H1 (cell line): ENCODE results near the gene GGN. TPM values are rescaled to one million over a fixed set of nuclear protein-coding genes. Genes with fewer than 3 reads are reported as not detected.

Experiments
- CTCF ChIA-PET: fragments of 300-600 bp; sonication (Branson Sonifier 250); formaldehyde crosslinking; loops from one replicate; lab custom pipeline; 2021; ENCODE audit not compliant: partially characterized antibody; lab: Charles Lee
- POLR2A ChIA-PET: fragments of 300-600 bp; sonication (Branson Sonifier 250); formaldehyde crosslinking; loops from one replicate; lab custom pipeline; 2021; ENCODE audit warnings: inconsistent platforms; ENCODE audit not compliant: partially characterized antibody; lab: Charles Lee
- DNase-seq, 2 experiments: peaks; one replicate each; pipeline versions ENCODE4 v3.0.0 to v3.0.0-alpha.2; 2010 to 2022; ENCODE audit warnings: low spot score in 2 of 2, low read depth in 1 of 2, mixed read lengths in 1 of 2
- FAIRE-seq: peaks from 2 replicates; lab custom pipeline; 2011; peaks lifted over from hg19 to GRCh38; lab: Jason Lieb, UNC
- H2AFZ ChIP-seq: 2 replicates; pipeline ENCODE4 v1.8.1; 2012; ENCODE audit warnings: low read length, inconsistent platforms
- H2AK5ac ChIP-seq: 2 replicates; pipeline ENCODE4 v1.6.1; 2013; ENCODE audit warnings: low read depth, low read length
- H2BK120ac ChIP-seq: replicated peaks from 2 replicates; pipeline ENCODE3; 2013; ENCODE audit warnings: low read depth, low read length, inconsistent platforms
- H2BK12ac ChIP-seq: 2 replicates; pipeline ENCODE4 v1.6.1; 2013; ENCODE audit warnings: low read depth, low read length
- H2BK15ac ChIP-seq: 2 replicates; pipeline ENCODE4 v1.6.1; 2013; ENCODE audit warnings: low read length
- H2BK20ac ChIP-seq: 2 replicates; pipeline ENCODE4 v1.6.1; 2013; ENCODE audit warnings: low read length
- H2BK5ac ChIP-seq: 2 replicates; pipeline ENCODE4 v1.6.1; 2013; ENCODE audit warnings: low read depth, low read length
- H3K14ac ChIP-seq: 2 replicates; pipeline ENCODE4 v1.6.1; 2013; ENCODE audit warnings: inconsistent platforms; ENCODE audit not compliant: insufficient read length
- H3K18ac ChIP-seq: 2 replicates; pipeline ENCODE4 v1.6.1; 2013; ENCODE audit warnings: low read length; ENCODE audit errors: extremely low read depth
- H3K23ac ChIP-seq: 2 replicates; pipeline ENCODE4 v1.6.1; 2013; ENCODE audit warnings: inconsistent platforms; ENCODE audit not compliant: insufficient read length
- H3K23me2 ChIP-seq: 2 replicates; pipeline ENCODE4 v1.6.1; 2013; ENCODE audit warnings: low read depth, low read length
- H3K27ac ChIP-seq: 2 replicates; pipeline ENCODE4 v1.6.1; 2011; ENCODE audit warnings: low read depth, low read length, inconsistent platforms
- H3K27me3 ChIP-seq, 4 experiments: replicated peaks in 1 of 4; 1 replicate in 1 of 4; 2 replicates in 3 of 4; pipeline versions ENCODE4 v1.6.1 to v1.8.1; 2011 to 2013; ENCODE audit warnings: low read length in 3 of 4, mild to moderate bottlenecking in 3 of 4, inconsistent platforms in 2 of 4, mixed read lengths in 2 of 4, moderate library complexity in 1 of 4; ENCODE audit not compliant: control insufficient read depth in 3 of 4, insufficient read depth in 3 of 4; ENCODE audit errors: extremely low read depth in 1 of 4
- H3K36me3 ChIP-seq, 4 experiments: 2 replicates each; pipeline versions ENCODE4 v1.6.1 to v1.8.1; 2011 to 2013; ENCODE audit warnings: mild to moderate bottlenecking in 4 of 4, low read length in 3 of 4, moderate library complexity in 2 of 4, control low read depth in 1 of 4, inconsistent platforms in 1 of 4; ENCODE audit not compliant: insufficient read depth in 4 of 4, control insufficient read depth in 2 of 4
- H3K4ac ChIP-seq: replicated peaks from 2 replicates; pipeline ENCODE3; 2013; ENCODE audit warnings: low read length, low read depth, mixed read lengths, inconsistent platforms; ENCODE audit not compliant: insufficient read length
- H3K4me1 ChIP-seq, 4 experiments: replicated peaks in 1 of 4; 1 replicate in 1 of 4; 2 replicates in 3 of 4; pipeline versions ENCODE4 v1.6.1 to v1.8.1; 2011 to 2013; ENCODE audit warnings: low read length in 3 of 4, inconsistent platforms in 2 of 4, mixed read lengths in 1 of 4; ENCODE audit not compliant: insufficient read depth in 4 of 4, control insufficient read depth in 3 of 4
- H3K4me2 ChIP-seq, 2 experiments: 2 replicates each; pipeline versions ENCODE4 v1.6.1 to v1.8.1; 2011 to 2013; ENCODE audit warnings: low read depth in 2 of 2, low read length in 2 of 2, control low read depth in 1 of 2, inconsistent platforms in 1 of 2, mild to moderate bottlenecking in 1 of 2; ENCODE audit not compliant: insufficient read depth in 1 of 2
- H3K4me3 ChIP-seq, 4 experiments: fragments of 200-600, 300-600 bp in 1 of 4; sonication (generic), shearing (Covaris generic), sonication (Bioruptor Twin) in 1 of 4; 2 replicates each; pipeline versions ENCODE4 v1.5.1 to v1.8.1; 2011 to 2016; ENCODE audit warnings: low read length in 4 of 4, low read depth in 3 of 4, control low read depth in 2 of 4, inconsistent platforms in 2 of 4, mild to moderate bottlenecking in 2 of 4, mixed read lengths in 1 of 4, moderate library complexity in 1 of 4; ENCODE audit not compliant: insufficient read depth in 2 of 4; ENCODE audit errors: extremely low read depth in 1 of 4
- H3K56ac ChIP-seq: replicated peaks from 2 replicates; pipeline ENCODE3; 2013; ENCODE audit warnings: low read depth, mild to moderate bottlenecking, mixed read lengths, low read length, inconsistent platforms; ENCODE audit not compliant: insufficient read length
- H3K79me1 ChIP-seq: 2 replicates; pipeline ENCODE4 v1.6.1; 2013; ENCODE audit warnings: low read depth, low read length, control low read depth
- H3K79me2 ChIP-seq, 2 experiments: 2 replicates each; pipeline versions ENCODE4 v1.6.1 to v1.8.1; 2012 to 2013; ENCODE audit warnings: low read length in 2 of 2, mild to moderate bottlenecking in 2 of 2, inconsistent platforms in 1 of 2; ENCODE audit not compliant: insufficient read depth in 2 of 2, control insufficient read depth in 1 of 2
- H3K9ac ChIP-seq, 4 experiments: replicated peaks in 1 of 4; 1 replicate in 1 of 4; 2 replicates in 3 of 4; pipeline versions ENCODE4 v1.6.1 to v1.8.1; 2011 to 2013; ENCODE audit warnings: low read depth in 3 of 4, low read length in 3 of 4, control low read depth in 2 of 4, mild to moderate bottlenecking in 2 of 4, moderate library complexity in 2 of 4, inconsistent platforms in 1 of 4; ENCODE audit errors: extremely low read depth in 1 of 4
- H3K9me3 ChIP-seq, 2 experiments: 2 replicates each; pipeline versions ENCODE4 v1.6.1 to v1.8.1; 2012 to 2013; ENCODE audit warnings: mild to moderate bottlenecking in 2 of 2, moderate library complexity in 2 of 2, control low read depth in 1 of 2, inconsistent platforms in 1 of 2, low read depth in 1 of 2, low read length in 1 of 2, mixed read lengths in 1 of 2; ENCODE audit not compliant: insufficient read depth in 2 of 2
- H4K20me1 ChIP-seq, 2 experiments: replicated peaks in 1 of 2; 2 replicates each; pipeline versions ENCODE3 to v1.8.1; 2011 to 2013; ENCODE audit warnings: inconsistent platforms in 2 of 2, low read length in 2 of 2, mild to moderate bottlenecking in 1 of 2; ENCODE audit not compliant: insufficient read depth in 2 of 2, control insufficient read depth in 1 of 2
- H4K5ac ChIP-seq: 2 replicates; pipeline ENCODE4 v1.6.1; 2013; ENCODE audit warnings: low read length, low read depth, mixed read lengths, inconsistent platforms; ENCODE audit not compliant: insufficient read length
- H4K8ac ChIP-seq: 2 replicates; pipeline ENCODE4 v1.8.0; 2013; ENCODE audit warnings: mild to moderate bottlenecking, moderate library complexity, low read length, inconsistent platforms; ENCODE audit not compliant: insufficient read depth; ENCODE audit errors: extremely low read depth
- H4K91ac ChIP-seq: replicated peaks from 2 replicates; pipeline ENCODE3; 2013; ENCODE audit warnings: low read length, mixed read lengths, inconsistent platforms; ENCODE audit not compliant: insufficient read length
- CBX5 ChIP-seq: fragments of 300-800, 300-1000 bp; sonication (generic); IDR thresholded peaks from 2 replicates; pipeline ENCODE4 v1.7.1; 2016; ENCODE audit warnings: antibody characterized with exemption, low read length, low read depth
- EP300 ChIP-seq, 2 experiments: IDR thresholded peaks; 1 replicate in 1 of 2; 2 replicates in 1 of 2; pipeline ENCODE4 v1.6.1; 2011 to 2012; ENCODE audit warnings: low read depth in 2 of 2, low read length in 2 of 2, mild to moderate bottlenecking in 2 of 2, borderline replicate concordance in 1 of 2, inconsistent platforms in 1 of 2, moderate library complexity in 1 of 2
- KDM1A ChIP-seq: fragments of 200-600, 300-600 bp; sonication (generic); IDR thresholded peaks from 2 replicates; pipeline ENCODE4 v1.7.1; 2016; ENCODE audit warnings: mild to moderate bottlenecking, low read length, borderline replicate concordance
- MAFK ChIP-seq: IDR thresholded peaks from 2 replicates; pipeline ENCODE4 v1.6.1; 2012; ENCODE audit warnings: low read depth, mild to moderate bottlenecking, improper control_type of control experiment, low read length
- POLR2A ChIP-seq, 2 experiments: IDR thresholded peaks; 1 replicate in 1 of 2; 2 replicates in 1 of 2; pipeline ENCODE4 v1.6.1; 2011; ENCODE audit warnings: low read depth in 2 of 2, low read length in 2 of 2, mild to moderate bottlenecking in 2 of 2; ENCODE audit errors: control extremely low read depth in 1 of 2
- RAD21 ChIP-seq, 2 experiments: IDR thresholded peaks in 1 of 2; conservative IDR thresholded peaks in 1 of 2; 2 replicates each; pipeline ENCODE4 v1.6.1; 2011; ENCODE audit warnings: low read depth in 2 of 2, low read length in 2 of 2, improper control_type of control experiment in 1 of 2, inconsistent platforms in 1 of 2, mild to moderate bottlenecking in 1 of 2, moderate library complexity in 1 of 2
- ZNF274 ChIP-seq: IDR thresholded peaks from 2 replicates; pipeline ENCODE4 v1.7.0; 2012; ENCODE audit warnings: low read length, borderline replicate concordance; ENCODE audit errors: extremely low read depth
- WGBS, 2 experiments: shearing (Covaris generic) in 1 of 2; methylation state at CpG; one replicate each; pipeline versions ENCODE4 v1.1.6 to v1.1.7; 2013 to 2015; ENCODE audit warnings: low lambda C conversion rate in 2 of 2, mixed read lengths in 2 of 2, inconsistent platforms in 1 of 2, low coverage in 1 of 2, missing lambda C conversion rate in 1 of 2; ENCODE audit not compliant: insufficient replicate concordance in 2 of 2, insufficient coverage in 1 of 2, insufficient read length in 1 of 2; ENCODE audit errors: extremely low coverage in 1 of 2, missing lambda C conversion rate in 1 of 2; 5-methylcytosine and 5-hydroxymethylcytosine counted together
- polyA plus RNA-seq, 7 experiments: library from polyadenylated mRNA; depleted of rRNA in 3 of 7; stranded (reverse) in 5 of 7; unstranded in 2 of 7; fragments of >200 nt in 5 of 7; fragments of 200-250 nt in 2 of 7; gene quantifications; 1 replicate in 5 of 7; 2 replicates in 1 of 7; 4 replicates in 1 of 7; pipeline versions ENCODE4 v1.2.1 to v1.2.3, GENCODE V29; 2011 to 2013; ENCODE audit warnings: missing spikeins in 2 of 7, mixed read lengths in 2 of 7
- total RNA-seq: library from RNA; stranded (reverse); fragmentation: NEBNext Ultra II Directional; extraction: Animal tissue kit (Norgen Biotek cat#: 25700); gene quantifications from 2 replicates; pipeline ENCODE4 v1.2.1, GENCODE V29; 2021
- TF ChIP-seq, protein P1 (sequence below): IDR thresholded peaks from 2 replicates; pipeline ENCODE4 v1.6.1; 2011; ENCODE audit warnings: low read length, improper control_type of control experiment

GGN gene
- total and polyA plus RNA-seq, 2 of the 8 experiments (the other 6 are each of a cell fraction or from before 2014, with no cell fraction given), result 0.47 to 1.2 TPM

DNA sequence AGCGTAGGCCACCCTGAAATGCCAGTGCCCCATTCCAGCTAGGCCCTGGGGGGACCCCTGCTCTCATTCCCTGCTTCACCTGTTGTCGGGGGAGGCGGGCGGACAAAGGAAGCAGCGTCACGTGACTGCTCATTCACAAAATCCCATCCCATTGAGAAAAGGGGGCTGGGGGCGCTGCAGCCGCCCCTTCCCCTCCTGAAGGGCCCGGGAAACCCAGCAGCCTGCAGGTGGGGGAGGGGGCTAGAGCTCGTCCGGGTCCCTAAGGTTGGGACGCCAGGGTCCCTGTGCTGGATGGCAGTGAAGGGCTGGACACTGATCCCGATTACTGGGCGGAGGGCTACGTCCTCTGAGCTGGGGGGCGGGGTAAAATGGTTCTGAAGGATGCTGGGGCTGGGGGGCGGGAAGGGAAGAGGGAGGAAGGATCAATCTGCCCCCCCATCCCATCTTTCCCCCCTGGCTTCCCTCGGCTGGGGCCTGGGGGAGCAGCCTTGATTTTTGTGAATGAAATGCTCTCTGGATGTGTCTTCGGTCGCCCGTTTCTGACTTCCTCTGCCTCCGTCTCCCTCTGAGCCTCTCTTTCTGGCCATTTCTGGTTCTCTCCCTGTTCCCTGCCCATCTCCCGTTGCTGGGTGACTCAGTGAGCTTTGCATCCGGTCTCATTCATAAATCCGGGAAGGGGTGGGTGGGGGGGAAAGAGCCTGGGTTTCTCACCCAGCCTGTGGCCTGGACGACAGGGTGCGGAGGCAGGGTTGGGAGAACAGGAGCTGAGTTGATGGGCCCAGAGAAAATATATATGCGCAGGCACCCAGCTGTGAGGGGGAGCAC is 1.5 kb upstream of the GGN start:
- peak overlapping the region; percentile 82 for H2BK120ac ChIP-seq
- TF ChIP-seq POLR2A (IDR thresholded peaks at IDR 0.05; ENCODE audit: control extremely low read depth in 1 of 2, low read depth in 2 of 2, low read length in 2 of 2), result peak in 1 of 2 experiments; percentile 47; a peak in 2 of 3 replicates
- TF ChIP-seq KDM1A, result no peak
- no peak for TF ChIP-seq MAFK
- TF ChIP-seq CBX5, result no peak
- no peak for TF ChIP-seq EP300 (IDR thresholded peaks at IDR 0.05; ENCODE audit: borderline replicate concordance in 1 of 2, low read depth in 2 of 2, low read length in 2 of 2)
- TF ChIP-seq ZNF274, result no peak
- TF ChIP-seq, protein P1, sequence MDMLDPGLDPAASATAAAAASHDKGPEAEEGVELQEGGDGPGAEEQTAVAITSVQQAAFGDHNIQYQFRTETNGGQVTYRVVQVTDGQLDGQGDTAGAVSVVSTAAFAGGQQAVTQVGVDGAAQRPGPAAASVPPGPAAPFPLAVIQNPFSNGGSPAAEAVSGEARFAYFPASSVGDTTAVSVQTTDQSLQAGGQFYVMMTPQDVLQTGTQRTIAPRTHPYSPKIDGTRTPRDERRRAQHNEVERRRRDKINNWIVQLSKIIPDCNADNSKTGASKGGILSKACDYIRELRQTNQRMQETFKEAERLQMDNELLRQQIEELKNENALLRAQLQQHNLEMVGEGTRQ, result peak; percentile 90
- TF ChIP-seq RAD21 (IDR thresholded peaks at IDR 0.05 in 1 of 2, conservative IDR thresholded peaks at IDR 0.05 in 1 of 2; ENCODE audit: low read depth in 2 of 2, low read length in 2 of 2), result no peak

More for the DNA sequence above, 1.5 kb upstream of the GGN start:
- no peak overlapping the region for H2BK20ac ChIP-seq
- H3K4me1 ChIP-seq, result peaks cover 10 to 26% (median 14%) of the 10 kb centered on the region in 4 experiments
- H4K5ac ChIP-seq, result peak overlapping the region; percentile 73
- H3K18ac ChIP-seq, result peak overlapping the region; percentile 97
- no peak overlapping the region for H3K23ac ChIP-seq
- H2AFZ ChIP-seq, result peak overlapping the region; percentile 11; the same call in 1 of the 2 replicates
- H3K9ac ChIP-seq, result peak overlapping the region; percentile 66 to 80 (median 74)
- H3K23me2 ChIP-seq, result peaks cover 12% of the 10 kb centered on the region
- no peak overlapping the region for H3K14ac ChIP-seq
- no peak overlapping the region for H2AK5ac ChIP-seq
- peak overlapping the region; percentile 86 to 92 for H3K4me2 ChIP-seq
- peak overlapping the region; percentile 97 for H3K56ac ChIP-seq
- H3K27me3 ChIP-seq, result no peaks in the 10 kb centered on the region
- no peaks in the 10 kb centered on the region for H3K9me3 ChIP-seq
- peak overlapping the region; percentile 74 for H3K27ac ChIP-seq
- 4% methylated on average over 23 of the region's 28 CpGs; no CpG with 5 or more reads in 1 of the 2 experiments for WGBS, 2 experiments
- ChIA-PET CTCF (interaction anchor here (1.0 kb wide), 1 partner anchor 13 kb away, joined by 3 read pairs; the partner anchor contains the start of gene FAM98C), POLR2A (interaction anchor here (0.8 to 4.3 kb wide), 10 partner anchors 12 to 229 kb away, joined by 3 to 38 read pairs (median 3); partner anchors contain the start of genes FAM98C, PSMD8, RASGRP4 and SPINT2)
- H3K79me1 ChIP-seq, result peaks cover 4% of the 10 kb centered on the region; the same call in 1 of the 2 replicates
- peak overlapping the region; percentile 93 to 98 (median 96) for H3K4me3 ChIP-seq
- FAIRE-seq (no peak), DNase-seq (peak in 1 of 2 experiments; percentile 54)
- H3K79me2 ChIP-seq, result peaks cover 0 to 7% of the 10 kb centered on the region in 2 experiments; a peak in 2 of 4 replicates
- H2BK12ac ChIP-seq, result 0 out of 2 replicates have a peak overlapping the region, but pooled peaks have one; percentile 39
- H2BK15ac ChIP-seq, result no peak overlapping the region
- H4K91ac ChIP-seq, result peak overlapping the region; percentile 92
- H3K4ac ChIP-seq, result peak overlapping the region; percentile 87
- peaks cover 0 to 8% of the 10 kb centered on the region in 2 experiments for H4K20me1 ChIP-seq
- peaks cover 2 to 14% (median 5%) of the 10 kb centered on the region in 4 experiments; a peak in 2 of 8 replicates for H3K36me3 ChIP-seq
- H2BK5ac ChIP-seq, result peak overlapping the region; percentile 86; the same call in 1 of the 2 replicates
- peak overlapping the region; percentile 91; the same call in 1 of the 2 replicates for H4K8ac ChIP-seq
